HEK293 (cell line): ENCODE measurements around the gene CCDC9B.
A peak's percentile ranks its signal among the peaks of the same experiment; 100 is the strongest.

Experiments used
- CTCF ChIA-PET: fragments of 350-600 bp; formaldehyde crosslinking; extraction: SDS; loops from one replicate; lab custom pipeline; 2021; ENCODE audit warnings: antibody characterized with exemption; lab: Yijun Ruan, JAX
- POLR2A ChIA-PET: fragments of 300-600 bp; formaldehyde crosslinking; extraction: SDS; loops from one replicate; lab custom pipeline; 2020; ENCODE audit warnings: antibody characterized with exemption, inconsistent platforms; lab: Yijun Ruan, JAX
- H3K27ac ChIP-seq: fragments of 200-500 bp; sonication (Bioruptor generic); 2 replicates; pipeline ENCODE4 v1.5.1; 2014; ENCODE audit warnings: low read depth, low read length, control low read depth, inconsistent platforms; ENCODE audit errors: extremely low read depth
- H3K36me3 ChIP-seq, 2 experiments: fragments of 200-500 bp in 1 of 2; sonication (Bioruptor generic) in 1 of 2; 1 replicate in 1 of 2; 2 replicates in 1 of 2; pipeline ENCODE4 v1.5.1; 2014 to 2017; ENCODE audit warnings: inconsistent platforms in 2 of 2, low read length in 2 of 2; ENCODE audit not compliant: control insufficient read depth in 2 of 2, insufficient read depth in 1 of 2
- H3K4me1 ChIP-seq: fragments of 200-500 bp; sonication (Bioruptor generic); 2 replicates; pipeline ENCODE4 v1.5.1; 2014; ENCODE audit warnings: mild to moderate bottlenecking, low read length, inconsistent platforms; ENCODE audit not compliant: control insufficient read depth, insufficient read depth
- H3K4me3 ChIP-seq: 2 replicates; pipeline ENCODE4 v1.5.1; 2011; ENCODE audit warnings: low read depth, mild to moderate bottlenecking, control low read depth, low read length, moderate library complexity
- H3K9me3 ChIP-seq: fragments of 200-500 bp; sonication (Bioruptor generic); 2 replicates; pipeline ENCODE4 v1.5.1; 2014; ENCODE audit warnings: low read depth, low read length, inconsistent platforms; ENCODE audit not compliant: control insufficient read depth, insufficient read depth
- FEZF1 ChIP-seq: fragments of 450-650 bp; formaldehyde crosslinking; IDR thresholded peaks from 2 replicates; pipeline ENCODE4 v1.5.1; 2016; ENCODE audit warnings: missing biosample characterization, missing genetic modification characterization
- GLIS1 ChIP-seq: fragments of 450-650 bp; formaldehyde crosslinking; IDR thresholded peaks from 2 replicates; pipeline ENCODE4 v1.5.1; 2016; ENCODE audit warnings: missing biosample characterization, missing genetic modification characterization
- MYNN ChIP-seq: fragments of 450-650 bp; formaldehyde crosslinking; IDR thresholded peaks from 2 replicates; pipeline ENCODE4 v1.5.1; 2016; ENCODE audit warnings: missing biosample characterization, missing genetic modification characterization, borderline replicate concordance
- PRDM1 ChIP-seq: fragments of 450-650 bp; formaldehyde crosslinking; IDR thresholded peaks from 2 replicates; pipeline ENCODE4; 2016; ENCODE audit warnings: missing biosample characterization, missing genetic modification characterization
- REPIN1 ChIP-seq: fragments of 450-650 bp; formaldehyde crosslinking; IDR thresholded peaks from 2 replicates; pipeline ENCODE4 v1.5.1; 2017; ENCODE audit warnings: missing biosample characterization, missing genetic modification characterization, low read depth
- SP2 ChIP-seq: fragments of 450-650 bp; formaldehyde crosslinking; IDR thresholded peaks from 2 replicates; pipeline ENCODE4 v1.5.1; 2016; ENCODE audit warnings: missing biosample characterization, missing genetic modification characterization
- SP7 ChIP-seq: fragments of 450-650 bp; formaldehyde crosslinking; IDR thresholded peaks from 2 replicates; pipeline ENCODE4 v1.5.1; 2016; ENCODE audit warnings: missing biosample characterization, missing genetic modification characterization
- WT1 ChIP-seq: fragments of 450-650 bp; formaldehyde crosslinking; IDR thresholded peaks from 2 replicates; pipeline ENCODE4 v1.5.1; 2016; ENCODE audit warnings: missing biosample characterization, missing genetic modification characterization
- ZBTB17 ChIP-seq: fragments of 450-650 bp; formaldehyde crosslinking; IDR thresholded peaks from 2 replicates; pipeline ENCODE4 v1.5.1; 2016; ENCODE audit warnings: missing biosample characterization, missing genetic modification characterization
- ZBTB20 ChIP-seq: fragments of 450-650 bp; formaldehyde crosslinking; IDR thresholded peaks from 2 replicates; pipeline ENCODE4 v1.5.1; 2016; ENCODE audit warnings: missing biosample characterization, missing genetic modification characterization
- ZBTB48 ChIP-seq: fragments of 450-650 bp; formaldehyde crosslinking; IDR thresholded peaks from 2 replicates; pipeline ENCODE4 v1.5.1; 2016; ENCODE audit warnings: missing biosample characterization, missing genetic modification characterization
- ZBTB8A ChIP-seq: fragments of 450-650 bp; formaldehyde crosslinking; IDR thresholded peaks from 2 replicates; pipeline ENCODE4 v1.5.1; 2016; ENCODE audit warnings: missing biosample characterization, missing genetic modification characterization
- ZIC2 ChIP-seq: fragments of 450-650 bp; formaldehyde crosslinking; IDR thresholded peaks from 2 replicates; pipeline ENCODE4 v1.5.1; 2016; ENCODE audit warnings: missing biosample characterization, missing genetic modification characterization
- ZNF221 ChIP-seq: fragments of 450-650 bp; formaldehyde crosslinking; IDR thresholded peaks from 2 replicates; pipeline ENCODE4 v1.5.1; 2017; ENCODE audit warnings: missing biosample characterization, missing genetic modification characterization, borderline replicate concordance
- ZNF248 ChIP-seq: fragments of 450-650 bp; formaldehyde crosslinking; IDR thresholded peaks from 2 replicates; pipeline ENCODE4 v1.5.1; 2017; ENCODE audit warnings: missing biosample characterization, missing genetic modification characterization
- ZNF341 ChIP-seq: fragments of 450-650 bp; formaldehyde crosslinking; IDR thresholded peaks from 2 replicates; pipeline ENCODE4; 2016; ENCODE audit warnings: low read depth, missing biosample characterization, missing genetic modification characterization
- ZNF366 ChIP-seq: fragments of 450-650 bp; formaldehyde crosslinking; conservative IDR thresholded peaks from 2 replicates; pipeline ENCODE4 v1.5.1; 2016; ENCODE audit warnings: missing biosample characterization, missing genetic modification characterization
- ZNF423 ChIP-seq: fragments of 450-650 bp; formaldehyde crosslinking; IDR thresholded peaks from 2 replicates; pipeline ENCODE4 v1.5.1; 2016; ENCODE audit warnings: missing biosample characterization, missing genetic modification characterization
- ZNF544 ChIP-seq: fragments of 450-650 bp; formaldehyde crosslinking; IDR thresholded peaks from 2 replicates; pipeline ENCODE4 v1.5.0; 2017; ENCODE audit warnings: missing biosample characterization, missing genetic modification characterization
- ZNF561 ChIP-seq: fragments of 450-650 bp; IDR thresholded peaks from 2 replicates; pipeline ENCODE4 v1.5.1; 2018; ENCODE audit warnings: missing biosample characterization, missing genetic modification characterization, borderline replicate concordance
- ZNF600 ChIP-seq: fragments of 450-650 bp; formaldehyde crosslinking; IDR thresholded peaks from 2 replicates; pipeline ENCODE4 v1.5.1; 2016; ENCODE audit warnings: missing biosample characterization, missing genetic modification characterization
- ZNF610 ChIP-seq: fragments of 450-650 bp; formaldehyde crosslinking; IDR thresholded peaks from 2 replicates; pipeline ENCODE4 v1.5.1; 2016; ENCODE audit warnings: missing biosample characterization, missing genetic modification characterization, borderline replicate concordance
- ZSCAN30 ChIP-seq: fragments of 450-650 bp; IDR thresholded peaks from 2 replicates; pipeline ENCODE4 v1.5.1; 2018; ENCODE audit warnings: missing biosample characterization, mild to moderate bottlenecking, missing genetic modification characterization, moderate library complexity
- TF ChIP-seq, protein P1 (sequence below): fragments of 450-650 bp; formaldehyde crosslinking; IDR thresholded peaks from 2 replicates; pipeline ENCODE4 v1.5.1; 2016; ENCODE audit warnings: missing biosample characterization, missing genetic modification characterization
- TF ChIP-seq, protein P2 (sequence below): fragments of 450-650 bp; formaldehyde crosslinking; IDR thresholded peaks from 2 replicates; pipeline ENCODE4 v1.5.1; 2016; ENCODE audit warnings: missing biosample characterization, missing genetic modification characterization
- TF ChIP-seq, protein P3 (sequence below): fragments of 450-650 bp; IDR thresholded peaks from 2 replicates; pipeline ENCODE4 v1.5.1; 2018; ENCODE audit warnings: missing biosample characterization, mild to moderate bottlenecking, missing genetic modification characterization
- TF ChIP-seq, protein P4 (sequence below): fragments of 450-650 bp; formaldehyde crosslinking; IDR thresholded peaks from 2 replicates; pipeline ENCODE4 v1.5.1; 2017; ENCODE audit warnings: missing biosample characterization, mild to moderate bottlenecking, missing genetic modification characterization, moderate library complexity
- TF ChIP-seq, protein P5 (sequence below): fragments of 450-650 bp; formaldehyde crosslinking; IDR thresholded peaks from 2 replicates; pipeline ENCODE4 v1.5.1; 2017; ENCODE audit warnings: missing biosample characterization, missing genetic modification characterization

CCDC9B gene

DNA sequence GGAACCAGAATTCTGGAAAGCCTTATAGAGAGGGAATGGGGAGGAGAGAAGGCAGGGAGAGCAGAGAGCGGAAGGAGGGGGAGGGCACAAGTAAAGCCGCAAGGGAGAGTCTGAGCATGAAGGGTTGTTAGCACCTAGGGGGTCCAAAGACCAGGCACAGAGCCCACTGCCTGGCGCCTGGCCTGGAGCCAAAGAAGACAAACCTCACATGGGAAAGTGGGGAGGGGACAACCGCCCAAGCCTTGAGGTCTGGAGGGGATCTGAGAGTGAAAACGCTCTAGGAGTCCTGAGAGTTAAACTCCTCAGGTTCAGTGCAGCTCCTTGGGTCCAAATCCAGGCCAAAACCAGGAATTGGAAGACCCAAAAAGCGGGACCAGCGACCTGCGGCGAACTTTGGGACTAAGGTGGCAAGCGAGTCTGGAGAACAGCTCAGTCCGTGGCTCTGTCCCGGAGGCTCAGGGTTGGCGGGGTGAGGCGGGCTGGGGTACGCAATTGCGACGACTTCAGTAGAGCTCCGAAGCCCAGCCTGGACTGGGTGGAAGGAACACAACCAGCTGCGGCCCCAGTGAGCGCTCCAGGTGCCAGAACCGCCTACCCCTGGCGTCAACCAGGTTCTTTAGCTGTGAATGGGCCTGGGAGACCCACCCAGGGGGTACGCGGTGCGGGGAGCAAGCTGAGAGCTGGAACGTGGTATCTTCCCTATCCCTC lies 18.1 kb downstream of the CCDC9B start (continued):
- peak; percentile 80 for TF ChIP-seq WT1 (tag by site-specific recombination)
- peak; percentile 73; the same call in 1 of the 2 replicates for TF ChIP-seq ZNF600 (tag by site-specific recombination)
- no peak for TF ChIP-seq ZNF221
- peak; percentile 70; the same call in 1 of the 2 replicates for TF ChIP-seq ZNF610
- peak; percentile 92 for TF ChIP-seq ZBTB48
- TF ChIP-seq ZNF341, result peak; percentile 74
- TF ChIP-seq, protein P1, sequence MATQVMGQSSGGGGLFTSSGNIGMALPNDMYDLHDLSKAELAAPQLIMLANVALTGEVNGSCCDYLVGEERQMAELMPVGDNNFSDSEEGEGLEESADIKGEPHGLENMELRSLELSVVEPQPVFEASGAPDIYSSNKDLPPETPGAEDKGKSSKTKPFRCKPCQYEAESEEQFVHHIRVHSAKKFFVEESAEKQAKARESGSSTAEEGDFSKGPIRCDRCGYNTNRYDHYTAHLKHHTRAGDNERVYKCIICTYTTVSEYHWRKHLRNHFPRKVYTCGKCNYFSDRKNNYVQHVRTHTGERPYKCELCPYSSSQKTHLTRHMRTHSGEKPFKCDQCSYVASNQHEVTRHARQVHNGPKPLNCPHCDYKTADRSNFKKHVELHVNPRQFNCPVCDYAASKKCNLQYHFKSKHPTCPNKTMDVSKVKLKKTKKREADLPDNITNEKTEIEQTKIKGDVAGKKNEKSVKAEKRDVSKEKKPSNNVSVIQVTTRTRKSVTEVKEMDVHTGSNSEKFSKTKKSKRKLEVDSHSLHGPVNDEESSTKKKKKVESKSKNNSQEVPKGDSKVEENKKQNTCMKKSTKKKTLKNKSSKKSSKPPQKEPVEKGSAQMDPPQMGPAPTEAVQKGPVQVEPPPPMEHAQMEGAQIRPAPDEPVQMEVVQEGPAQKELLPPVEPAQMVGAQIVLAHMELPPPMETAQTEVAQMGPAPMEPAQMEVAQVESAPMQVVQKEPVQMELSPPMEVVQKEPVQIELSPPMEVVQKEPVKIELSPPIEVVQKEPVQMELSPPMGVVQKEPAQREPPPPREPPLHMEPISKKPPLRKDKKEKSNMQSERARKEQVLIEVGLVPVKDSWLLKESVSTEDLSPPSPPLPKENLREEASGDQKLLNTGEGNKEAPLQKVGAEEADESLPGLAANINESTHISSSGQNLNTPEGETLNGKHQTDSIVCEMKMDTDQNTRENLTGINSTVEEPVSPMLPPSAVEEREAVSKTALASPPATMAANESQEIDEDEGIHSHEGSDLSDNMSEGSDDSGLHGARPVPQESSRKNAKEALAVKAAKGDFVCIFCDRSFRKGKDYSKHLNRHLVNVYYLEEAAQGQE (tag by site-specific recombination), result no peak
- TF ChIP-seq MYNN (tag by site-specific recombination), result no peak
- peak; percentile 32; the same call in 1 of the 2 replicates for TF ChIP-seq ZNF366 (tag by site-specific recombination)
- peak; percentile 88 for TF ChIP-seq ZIC2 (tag by site-specific recombination)
- peak; percentile 77 for TF ChIP-seq ZBTB20 (tag by site-specific recombination)
- TF ChIP-seq SP2 (tag by site-specific recombination), result peak; percentile 86
- 0 out of 2 replicates have a peak, but pooled peaks have one; percentile 10 for TF ChIP-seq ZNF544 (tag by site-specific recombination)
- TF ChIP-seq GLIS1 (tag by site-specific recombination), result peak; percentile 96
- TF ChIP-seq, protein P2, sequence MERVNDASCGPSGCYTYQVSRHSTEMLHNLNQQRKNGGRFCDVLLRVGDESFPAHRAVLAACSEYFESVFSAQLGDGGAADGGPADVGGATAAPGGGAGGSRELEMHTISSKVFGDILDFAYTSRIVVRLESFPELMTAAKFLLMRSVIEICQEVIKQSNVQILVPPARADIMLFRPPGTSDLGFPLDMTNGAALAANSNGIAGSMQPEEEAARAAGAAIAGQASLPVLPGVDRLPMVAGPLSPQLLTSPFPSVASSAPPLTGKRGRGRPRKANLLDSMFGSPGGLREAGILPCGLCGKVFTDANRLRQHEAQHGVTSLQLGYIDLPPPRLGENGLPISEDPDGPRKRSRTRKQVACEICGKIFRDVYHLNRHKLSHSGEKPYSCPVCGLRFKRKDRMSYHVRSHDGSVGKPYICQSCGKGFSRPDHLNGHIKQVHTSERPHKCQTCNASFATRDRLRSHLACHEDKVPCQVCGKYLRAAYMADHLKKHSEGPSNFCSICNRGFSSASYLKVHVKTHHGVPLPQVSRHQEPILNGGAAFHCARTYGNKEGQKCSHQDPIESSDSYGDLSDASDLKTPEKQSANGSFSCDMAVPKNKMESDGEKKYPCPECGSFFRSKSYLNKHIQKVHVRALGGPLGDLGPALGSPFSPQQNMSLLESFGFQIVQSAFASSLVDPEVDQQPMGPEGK (tag by site-specific recombination), result peak; percentile 71
- peak; percentile 78 for TF ChIP-seq ZBTB17 (tag by site-specific recombination)
- peak; percentile 86 for TF ChIP-seq ZBTB8A
- peak; percentile 96 for TF ChIP-seq PRDM1
- peak; percentile 91 for TF ChIP-seq ZNF423 (tag by site-specific recombination)
- TF ChIP-seq SP7 (tag by site-specific recombination), result peak; percentile 76

DNA sequence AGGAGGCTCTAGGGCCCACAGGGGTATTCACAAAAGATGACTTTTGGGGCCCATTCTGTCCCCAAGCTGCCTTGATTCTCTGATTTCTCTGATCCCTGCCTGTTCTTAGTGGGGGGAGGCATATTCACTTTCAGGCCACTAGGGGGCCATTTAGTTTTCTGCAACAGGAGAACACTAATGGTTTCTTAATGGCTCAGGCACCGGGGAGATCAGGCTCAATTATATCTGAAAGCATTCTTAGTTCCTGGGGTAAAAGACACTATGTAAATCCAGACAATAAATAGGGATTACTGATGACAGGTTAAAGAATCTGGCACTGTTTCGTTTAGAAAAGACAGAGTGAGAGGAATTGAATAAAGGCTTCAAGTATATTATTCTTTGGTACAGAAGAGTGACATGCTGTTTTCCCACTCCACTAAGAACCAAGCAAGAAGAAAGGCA lies 19.8 kb downstream of the CCDC9B start:
- Histone ChIP-seq H3K36me3 (peaks cover 0 to 4% of the 10 kb centered on the region in 2 experiments; a peak in 1 of 3 replicates), H3K9me3 (no peaks in the 10 kb centered on the region), H3K27ac (no peak overlapping the region), H3K4me1 (peaks cover 13% of the 10 kb centered on the region; the same call in 1 of the 2 replicates), H3K4me3 (no peak overlapping the region)
- CTCF ChIA-PET, result interaction anchor here (0.6 to 5.2 kb wide), 16 partner anchors 9 to 429 kb away, joined by 3 to 64 read pairs (median 4); no protein-coding TSS in a partner anchor
- POLR2A ChIA-PET, result no interaction called here
- peak; percentile 79 for TF ChIP-seq FEZF1 (tag by site-specific recombination)
- no peak for TF ChIP-seq ZNF248 (tag by site-specific recombination)
- 0 out of 2 replicates have a peak, but pooled peaks have one; percentile 10 for TF ChIP-seq PRDM1
- TF ChIP-seq, protein P3, sequence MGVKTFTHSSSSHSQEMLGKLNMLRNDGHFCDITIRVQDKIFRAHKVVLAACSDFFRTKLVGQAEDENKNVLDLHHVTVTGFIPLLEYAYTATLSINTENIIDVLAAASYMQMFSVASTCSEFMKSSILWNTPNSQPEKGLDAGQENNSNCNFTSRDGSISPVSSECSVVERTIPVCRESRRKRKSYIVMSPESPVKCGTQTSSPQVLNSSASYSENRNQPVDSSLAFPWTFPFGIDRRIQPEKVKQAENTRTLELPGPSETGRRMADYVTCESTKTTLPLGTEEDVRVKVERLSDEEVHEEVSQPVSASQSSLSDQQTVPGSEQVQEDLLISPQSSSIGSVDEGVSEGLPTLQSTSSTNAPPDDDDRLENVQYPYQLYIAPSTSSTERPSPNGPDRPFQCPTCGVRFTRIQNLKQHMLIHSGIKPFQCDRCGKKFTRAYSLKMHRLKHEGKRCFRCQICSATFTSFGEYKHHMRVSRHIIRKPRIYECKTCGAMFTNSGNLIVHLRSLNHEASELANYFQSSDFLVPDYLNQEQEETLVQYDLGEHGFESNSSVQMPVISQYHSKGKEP, result peak; percentile 65; the same call in 1 of the 2 replicates
- TF ChIP-seq, protein P4, sequence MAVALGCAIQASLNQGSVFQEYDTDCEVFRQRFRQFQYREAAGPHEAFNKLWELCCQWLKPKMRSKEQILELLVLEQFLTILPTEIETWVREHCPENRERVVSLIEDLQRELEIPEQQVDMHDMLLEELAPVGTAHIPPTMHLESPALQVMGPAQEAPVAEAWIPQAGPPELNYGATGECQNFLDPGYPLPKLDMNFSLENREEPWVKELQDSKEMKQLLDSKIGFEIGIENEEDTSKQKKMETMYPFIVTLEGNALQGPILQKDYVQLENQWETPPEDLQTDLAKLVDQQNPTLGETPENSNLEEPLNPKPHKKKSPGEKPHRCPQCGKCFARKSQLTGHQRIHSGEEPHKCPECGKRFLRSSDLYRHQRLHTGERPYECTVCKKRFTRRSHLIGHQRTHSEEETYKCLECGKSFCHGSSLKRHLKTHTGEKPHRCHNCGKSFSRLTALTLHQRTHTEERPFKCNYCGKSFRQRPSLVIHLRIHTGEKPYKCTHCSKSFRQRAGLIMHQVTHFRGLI (tag by site-specific recombination), result no peak
- TF ChIP-seq ZNF561 (tag by site-specific recombination), result 0 out of 2 replicates have a peak, but pooled peaks have one; percentile 16
- TF ChIP-seq, protein P5, sequence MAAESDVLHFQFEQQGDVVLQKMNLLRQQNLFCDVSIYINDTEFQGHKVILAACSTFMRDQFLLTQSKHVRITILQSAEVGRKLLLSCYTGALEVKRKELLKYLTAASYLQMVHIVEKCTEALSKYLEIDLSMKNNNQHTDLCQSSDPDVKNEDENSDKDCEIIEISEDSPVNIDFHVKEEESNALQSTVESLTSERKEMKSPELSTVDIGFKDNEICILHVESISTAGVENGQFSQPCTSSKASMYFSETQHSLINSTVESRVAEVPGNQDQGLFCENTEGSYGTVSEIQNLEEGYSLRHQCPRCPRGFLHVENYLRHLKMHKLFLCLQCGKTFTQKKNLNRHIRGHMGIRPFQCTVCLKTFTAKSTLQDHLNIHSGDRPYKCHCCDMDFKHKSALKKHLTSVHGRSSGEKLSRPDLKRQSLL (tag by site-specific recombination), result peak; percentile 62
- no peak for TF ChIP-seq REPIN1 (tag by site-specific recombination)
- TF ChIP-seq ZSCAN30, result peak; percentile 47; the same call in 1 of the 2 replicates
- peak; percentile 68; the same call in 1 of the 2 replicates for TF ChIP-seq ZIC2 (tag by site-specific recombination)
- no peak for TF ChIP-seq ZBTB8A
